WERI-Rb-1 (cell line): Measurements from ENCODE around the gene HOXC12.

ENCODE experiments used
- DNase-seq: peaks from one replicate; pipeline ENCODE4 v3.0.0-alpha.2; 2020
- H3K27ac ChIP-seq: fragments of 250-450 bp; sonication (Bioruptor Pico); 2 replicates; pipeline ENCODE4 v1.5.1; 2020; ENCODE audit warnings: mild to moderate bottlenecking, moderate library complexity
- H3K27me3 ChIP-seq: fragments of 250-450 bp; sonication (Bioruptor Pico); 2 replicates; pipeline ENCODE4 v1.5.1; 2021; ENCODE audit warnings: mild to moderate bottlenecking, low read depth, moderate library complexity; ENCODE audit not compliant: insufficient read depth, severe bottlenecking
- H3K36me3 ChIP-seq: fragments of 250-450 bp; sonication (Bioruptor Pico); 2 replicates; pipeline ENCODE4 v1.5.1; 2020; ENCODE audit warnings: mild to moderate bottlenecking, moderate library complexity
- H3K4me3 ChIP-seq: 2 replicates; pipeline ENCODE4 v1.5.1; 2011; ENCODE audit warnings: low read depth, mild to moderate bottlenecking, control low read depth, low read length
- H3K9me3 ChIP-seq: fragments of 250-450 bp; sonication (Bioruptor Pico); 2 replicates; pipeline ENCODE4 v1.5.1; 2021; ENCODE audit warnings: mild to moderate bottlenecking, moderate library complexity; ENCODE audit not compliant: severe bottlenecking
- TF ChIP-seq, protein P1 (sequence below): IDR thresholded peaks from 2 replicates; pipeline ENCODE4 v1.5.1; 2011; ENCODE audit warnings: low read depth, mild to moderate bottlenecking, control low read depth, inconsistent platforms, low read length

Gene HOXC12

DNA sequence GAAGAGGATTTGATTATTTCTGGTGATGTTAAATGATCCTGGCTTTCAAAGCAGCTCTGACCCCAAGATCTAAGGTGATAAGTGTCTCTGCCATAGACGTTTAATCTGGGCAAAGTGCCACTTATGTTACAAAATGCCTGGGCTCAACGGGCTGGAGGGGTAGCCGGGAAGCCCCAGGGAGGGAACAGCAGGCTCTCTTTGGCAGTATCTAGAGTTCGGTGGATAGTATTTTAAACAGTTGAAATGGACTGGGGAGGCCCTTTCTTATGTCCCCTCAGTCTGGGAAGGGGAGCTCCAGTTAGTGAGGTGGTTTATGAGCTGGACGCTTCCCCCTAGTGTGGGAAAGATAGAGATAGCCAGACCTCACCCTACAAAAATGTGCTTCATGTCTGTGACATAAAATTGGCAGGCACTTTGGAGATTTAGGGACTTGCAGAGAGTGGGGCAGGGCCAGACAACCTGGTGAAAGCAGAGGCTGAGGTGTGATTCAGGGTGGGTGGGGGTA lies 12.8 kb downstream of the HOXC12 start:
- Histone ChIP-seq H3K4me3 (no peak overlapping the region), H3K9me3 (no peaks in the 10 kb centered on the region), H3K36me3 (no peaks in the 10 kb centered on the region), H3K27ac (no peak overlapping the region), H3K27me3 (no peaks in the 10 kb centered on the region)
- DNase-seq: no peak
- TF ChIP-seq, protein P1, sequence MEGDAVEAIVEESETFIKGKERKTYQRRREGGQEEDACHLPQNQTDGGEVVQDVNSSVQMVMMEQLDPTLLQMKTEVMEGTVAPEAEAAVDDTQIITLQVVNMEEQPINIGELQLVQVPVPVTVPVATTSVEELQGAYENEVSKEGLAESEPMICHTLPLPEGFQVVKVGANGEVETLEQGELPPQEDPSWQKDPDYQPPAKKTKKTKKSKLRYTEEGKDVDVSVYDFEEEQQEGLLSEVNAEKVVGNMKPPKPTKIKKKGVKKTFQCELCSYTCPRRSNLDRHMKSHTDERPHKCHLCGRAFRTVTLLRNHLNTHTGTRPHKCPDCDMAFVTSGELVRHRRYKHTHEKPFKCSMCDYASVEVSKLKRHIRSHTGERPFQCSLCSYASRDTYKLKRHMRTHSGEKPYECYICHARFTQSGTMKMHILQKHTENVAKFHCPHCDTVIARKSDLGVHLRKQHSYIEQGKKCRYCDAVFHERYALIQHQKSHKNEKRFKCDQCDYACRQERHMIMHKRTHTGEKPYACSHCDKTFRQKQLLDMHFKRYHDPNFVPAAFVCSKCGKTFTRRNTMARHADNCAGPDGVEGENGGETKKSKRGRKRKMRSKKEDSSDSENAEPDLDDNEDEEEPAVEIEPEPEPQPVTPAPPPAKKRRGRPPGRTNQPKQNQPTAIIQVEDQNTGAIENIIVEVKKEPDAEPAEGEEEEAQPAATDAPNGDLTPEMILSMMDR: no peak

DNA sequence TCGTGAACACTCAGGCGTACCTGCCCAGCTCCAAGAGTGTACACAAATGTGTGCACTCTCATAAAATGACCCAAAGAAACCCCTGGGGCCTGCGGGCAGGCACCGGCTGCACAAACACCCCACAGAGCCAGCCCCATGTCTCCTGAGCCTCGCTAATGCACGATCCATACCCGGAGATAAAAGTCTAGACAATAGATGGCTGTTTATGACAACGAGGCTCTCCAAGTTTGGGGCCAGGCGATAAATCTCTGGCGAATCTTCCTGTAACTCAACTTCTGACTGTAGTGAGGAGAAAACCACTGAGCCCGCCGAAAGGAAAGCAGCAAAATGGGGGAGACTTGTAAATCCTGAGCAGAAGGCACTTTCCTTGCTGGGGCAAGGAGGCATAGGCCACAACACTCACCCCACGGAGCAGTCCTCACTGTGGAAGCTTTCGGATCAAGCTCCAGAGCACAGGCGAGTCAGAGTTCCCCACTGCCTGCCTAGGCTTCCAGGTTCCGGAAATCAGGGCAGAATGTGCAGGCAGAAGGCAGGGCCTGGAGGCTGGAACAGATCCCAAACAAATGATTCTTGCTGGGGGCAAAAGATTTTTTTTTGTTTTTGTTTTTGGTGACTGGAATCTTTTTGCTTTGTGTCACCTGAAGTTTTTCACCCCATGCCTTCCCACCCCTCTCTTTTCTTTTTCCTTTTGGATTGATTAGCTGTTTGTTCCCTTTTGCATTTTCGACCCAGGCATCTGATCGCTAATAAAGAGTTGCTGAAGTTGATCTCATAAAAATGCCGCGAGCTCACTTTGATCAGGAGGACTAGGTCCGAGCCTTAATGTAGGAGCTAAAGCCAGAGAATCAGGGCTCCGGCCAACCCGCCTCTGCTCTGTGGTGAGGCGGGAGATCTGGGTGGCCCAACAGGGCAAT lies 13.8 kb downstream of the HOXC12 start:
- H3K27me3 ChIP-seq: no peaks in the 10 kb centered on the region
- TF ChIP-seq, protein P1: no peak
- no peak overlapping the region for H3K27ac ChIP-seq

DNA sequence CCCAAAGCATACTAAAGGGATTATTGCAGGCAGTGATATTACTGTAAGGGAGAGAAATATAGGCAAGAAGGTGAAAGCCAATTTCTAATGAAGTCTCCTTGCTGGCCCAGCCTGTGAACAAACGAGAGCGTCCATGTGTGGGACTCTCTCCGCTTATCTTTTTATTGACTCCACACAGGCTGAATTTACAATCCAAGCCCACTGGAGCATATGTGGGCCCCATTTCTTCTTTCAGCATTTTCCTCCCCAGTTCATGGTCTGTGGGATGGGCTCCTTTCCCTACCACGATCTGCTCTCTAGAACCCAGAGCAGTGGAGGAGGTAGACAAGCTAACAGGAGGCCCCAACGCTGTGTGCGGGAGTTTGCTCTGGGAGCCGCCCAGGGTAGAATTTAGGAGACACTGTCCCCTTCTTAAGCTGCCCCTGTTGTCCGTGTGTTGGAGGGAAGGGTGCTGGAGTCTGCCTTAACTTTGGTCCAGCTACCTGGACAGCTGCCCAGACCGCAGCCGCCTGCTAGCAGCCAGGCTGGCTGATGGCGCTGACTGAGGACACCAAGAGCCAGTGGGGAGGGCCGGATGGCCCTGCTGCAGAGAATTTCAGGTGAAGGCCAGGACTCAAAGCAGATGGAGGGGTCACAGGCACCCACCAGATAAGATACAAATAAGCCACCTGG lies 15.0 kb downstream of the HOXC12 start:
- TF ChIP-seq, protein P1: no peak
- no peaks in the 10 kb centered on the region for H3K9me3 ChIP-seq
- no peak overlapping the region for H3K4me3 ChIP-seq
- no peaks in the 10 kb centered on the region for H3K27me3 ChIP-seq
- no peak for DNase-seq
- H3K36me3 ChIP-seq: no peaks in the 10 kb centered on the region
- H3K27ac ChIP-seq: no peak overlapping the region

More for the DNA sequence above, 13.8 kb downstream of the HOXC12 start:
- Histone ChIP-seq H3K4me3 (no peak overlapping the region), H3K9me3 (no peaks in the 10 kb centered on the region), H3K36me3 (no peaks in the 10 kb centered on the region)
- DNase-seq: no peak

DNA sequence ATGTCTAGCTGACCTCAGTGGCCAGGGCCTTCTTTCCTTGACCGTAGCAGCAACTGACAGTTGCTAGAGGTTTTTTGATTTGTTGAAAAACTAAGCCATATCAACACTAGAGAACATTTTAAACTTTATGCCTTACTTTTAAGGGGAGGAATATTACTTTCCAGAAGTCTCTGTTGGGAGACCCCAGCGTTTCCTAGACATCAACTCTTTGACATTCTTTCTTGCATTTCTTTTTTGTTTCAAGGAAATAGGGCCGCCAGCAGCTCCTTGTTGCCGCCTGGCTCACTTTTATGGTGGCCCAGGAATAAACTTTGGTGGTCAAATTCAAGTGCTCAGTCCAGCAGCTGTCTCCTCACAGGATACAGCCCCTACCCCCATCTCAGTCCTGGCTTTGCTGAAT lies 15.7 kb downstream of the HOXC12 start:
- Histone ChIP-seq H3K9me3 (no peaks in the 10 kb centered on the region), H3K27me3 (no peaks in the 10 kb centered on the region)
- TF ChIP-seq, protein P1: no peak

DNA sequence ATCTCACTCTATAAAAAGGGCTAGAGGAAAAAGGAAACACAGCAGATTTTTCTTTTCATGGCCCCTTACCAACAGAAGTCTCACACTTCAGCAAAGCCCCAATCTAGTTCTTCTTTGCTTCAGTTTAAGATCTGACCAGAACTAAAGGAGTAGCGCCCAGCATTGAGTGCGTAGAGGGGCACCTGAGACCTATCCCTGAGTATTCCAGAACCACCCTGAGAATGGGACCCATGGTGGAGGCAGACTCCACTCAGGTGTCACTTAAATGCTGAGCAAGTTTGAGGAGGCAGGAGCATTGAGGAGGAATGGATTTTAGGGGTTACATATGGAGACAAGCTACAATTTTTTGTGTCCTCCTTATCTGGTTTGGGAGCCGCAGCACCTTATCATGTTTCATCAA lies 16.4 kb downstream of the HOXC12 start:
- TF ChIP-seq, protein P1: no peak
- H3K4me3 ChIP-seq: no peak overlapping the region
- no peaks in the 10 kb centered on the region for H3K36me3 ChIP-seq
- no peaks in the 10 kb centered on the region for H3K27me3 ChIP-seq
- no peak for DNase-seq
- H3K9me3 ChIP-seq: no peaks in the 10 kb centered on the region
- H3K27ac ChIP-seq: no peak overlapping the region

More for the DNA sequence above, 15.7 kb downstream of the HOXC12 start:
- H3K36me3 ChIP-seq: no peaks in the 10 kb centered on the region
- no peak overlapping the region for H3K27ac ChIP-seq
- H3K4me3 ChIP-seq: no peak overlapping the region
- DNase-seq: no peak
